ENCODE measurements around the gene FAM234A.
"Not testable (repeated sequence)": the region's sequence is repeated elsewhere in the genome, so short reads cannot be mapped to it uniquely, and the experiment has no call there.

FAM234A gene, protein sequence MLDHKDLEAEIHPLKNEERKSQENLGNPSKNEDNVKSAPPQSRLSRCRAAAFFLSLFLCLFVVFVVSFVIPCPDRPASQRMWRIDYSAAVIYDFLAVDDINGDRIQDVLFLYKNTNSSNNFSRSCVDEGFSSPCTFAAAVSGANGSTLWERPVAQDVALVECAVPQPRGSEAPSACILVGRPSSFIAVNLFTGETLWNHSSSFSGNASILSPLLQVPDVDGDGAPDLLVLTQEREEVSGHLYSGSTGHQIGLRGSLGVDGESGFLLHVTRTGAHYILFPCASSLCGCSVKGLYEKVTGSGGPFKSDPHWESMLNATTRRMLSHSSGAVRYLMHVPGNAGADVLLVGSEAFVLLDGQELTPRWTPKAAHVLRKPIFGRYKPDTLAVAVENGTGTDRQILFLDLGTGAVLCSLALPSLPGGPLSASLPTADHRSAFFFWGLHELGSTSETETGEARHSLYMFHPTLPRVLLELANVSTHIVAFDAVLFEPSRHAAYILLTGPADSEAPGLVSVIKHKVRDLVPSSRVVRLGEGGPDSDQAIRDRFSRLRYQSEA

DNA sequence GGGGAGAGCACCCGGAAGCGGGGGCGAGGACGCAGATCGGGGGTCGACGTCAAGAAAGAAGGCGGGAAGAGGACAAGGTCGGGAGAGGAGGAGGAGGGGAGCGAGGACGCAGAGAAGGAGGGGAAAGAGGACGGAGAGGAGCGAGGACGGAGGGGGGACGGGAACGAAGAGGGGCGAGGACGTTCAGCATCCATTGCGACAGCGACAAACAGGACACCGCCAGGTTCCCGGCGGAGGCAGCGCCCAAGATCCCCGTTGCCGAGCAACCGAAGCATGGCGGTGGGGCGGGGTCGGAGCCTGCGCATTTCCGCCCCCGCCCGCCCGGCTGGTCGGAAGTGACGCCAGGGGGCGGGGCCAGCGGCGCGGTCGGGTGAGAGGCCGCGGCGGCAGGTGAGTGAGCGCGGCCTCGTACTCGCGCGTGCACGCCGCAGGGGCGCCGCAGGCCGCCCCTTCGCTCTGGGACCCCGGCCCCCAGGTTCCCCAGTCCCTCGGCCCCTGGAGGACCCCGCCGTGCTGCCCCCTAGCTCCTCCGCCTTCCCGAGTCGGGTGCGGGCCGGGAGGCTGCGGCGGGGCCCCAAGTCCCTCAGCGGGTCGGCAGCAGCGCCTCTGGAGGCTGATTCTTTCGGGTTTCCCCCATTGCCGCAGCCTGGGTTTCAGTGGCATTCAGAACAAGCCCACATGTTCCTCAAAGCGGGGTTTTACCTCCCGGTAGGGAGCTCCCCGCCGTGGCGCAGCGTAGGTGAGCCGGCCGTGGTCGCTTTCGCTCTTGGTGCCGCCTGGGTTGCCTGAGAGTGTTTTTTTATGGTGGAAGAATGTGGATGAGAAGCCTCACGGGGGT is at the start of gene FAM234A:
TSS of gene FAM234A (plus strand) at position 354 of the 838 bp plus-strand sequence. CDS start 19,593 bp downstream, outside the sequence.
- FAIRE-seq, result no peak

DNA sequence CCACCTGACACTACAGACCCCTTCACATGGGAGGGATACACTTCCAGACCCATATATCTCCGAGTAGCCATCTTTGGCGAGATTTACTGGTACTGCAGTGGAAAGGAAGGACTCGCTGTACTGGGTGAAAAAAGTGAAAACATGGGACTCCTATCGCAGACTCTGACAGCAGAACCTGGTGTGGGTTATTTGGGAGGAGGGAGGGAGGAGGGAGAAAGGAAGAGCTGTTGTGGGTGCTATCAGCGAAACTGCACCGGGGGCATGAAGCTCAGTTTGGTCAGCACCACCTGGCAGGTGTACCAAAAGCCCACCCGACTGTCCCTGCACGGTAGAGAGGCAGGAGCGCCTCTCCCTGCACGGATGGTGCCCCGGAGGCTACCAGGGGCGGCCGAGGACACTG is 49.4 kb upstream of the FAM234A start:
- FAIRE-seq, result no peak

DNA sequence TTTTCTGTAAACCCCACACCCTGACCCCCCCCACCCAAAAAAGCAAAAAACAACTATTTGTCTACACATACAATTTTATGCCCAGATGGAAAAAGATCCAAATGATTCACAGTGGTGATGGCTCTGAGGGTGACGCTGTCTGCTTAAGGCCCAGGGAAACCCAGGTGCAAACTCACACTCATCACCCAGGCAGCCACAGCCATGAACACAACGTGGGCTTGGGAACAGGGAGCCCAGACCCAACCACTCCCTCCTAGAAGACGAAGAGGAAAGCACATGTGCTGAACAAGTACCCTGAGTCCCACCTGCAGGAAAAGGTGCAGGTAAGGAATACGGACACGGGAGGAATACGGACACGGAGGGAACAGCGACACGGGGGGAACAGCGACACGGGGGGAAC is 48.9 kb upstream of the FAM234A start:
- FAIRE-seq, result no peak

DNA sequence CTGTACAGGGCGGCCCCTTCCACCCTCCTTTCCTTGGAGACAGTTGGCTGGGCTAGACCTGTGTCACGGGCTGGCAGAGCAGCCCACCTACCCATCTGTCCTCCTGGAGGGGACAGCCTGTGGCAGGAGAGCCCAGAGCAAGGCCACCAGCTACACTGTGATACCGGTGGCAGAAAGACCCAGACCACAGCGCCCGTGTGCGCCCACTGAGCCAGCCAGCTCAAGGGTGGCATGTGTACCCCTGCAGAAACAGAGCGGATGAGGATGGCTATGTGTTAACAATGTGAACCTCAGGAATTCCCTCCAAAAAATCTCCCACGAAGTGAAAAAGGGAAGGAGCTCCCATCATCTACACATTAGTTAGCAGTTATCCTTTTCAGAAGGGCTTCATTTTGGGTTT is 47.3 kb upstream of the FAM234A start:
- no peak for FAIRE-seq

DNA sequence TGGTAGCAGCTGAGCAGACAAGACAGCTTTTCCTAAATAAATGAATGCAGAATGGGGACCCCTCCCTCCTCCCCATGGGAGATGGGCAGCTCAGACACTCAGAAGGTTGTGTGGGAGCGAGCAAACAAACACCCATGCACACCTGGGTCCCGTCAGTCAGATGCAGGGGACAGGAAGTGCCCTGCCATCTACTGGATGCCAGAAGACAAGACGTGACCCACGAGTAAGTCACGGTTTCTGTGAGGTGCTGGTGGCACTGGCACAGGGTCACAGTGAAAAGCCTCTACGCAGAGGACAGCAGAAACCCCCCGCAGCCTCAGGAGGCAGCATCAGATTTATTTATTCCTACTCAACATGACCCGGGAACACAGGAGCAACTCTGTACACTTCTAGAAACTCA is 45.9 kb upstream of the FAM234A start:
- FAIRE-seq, result no peak

DNA sequence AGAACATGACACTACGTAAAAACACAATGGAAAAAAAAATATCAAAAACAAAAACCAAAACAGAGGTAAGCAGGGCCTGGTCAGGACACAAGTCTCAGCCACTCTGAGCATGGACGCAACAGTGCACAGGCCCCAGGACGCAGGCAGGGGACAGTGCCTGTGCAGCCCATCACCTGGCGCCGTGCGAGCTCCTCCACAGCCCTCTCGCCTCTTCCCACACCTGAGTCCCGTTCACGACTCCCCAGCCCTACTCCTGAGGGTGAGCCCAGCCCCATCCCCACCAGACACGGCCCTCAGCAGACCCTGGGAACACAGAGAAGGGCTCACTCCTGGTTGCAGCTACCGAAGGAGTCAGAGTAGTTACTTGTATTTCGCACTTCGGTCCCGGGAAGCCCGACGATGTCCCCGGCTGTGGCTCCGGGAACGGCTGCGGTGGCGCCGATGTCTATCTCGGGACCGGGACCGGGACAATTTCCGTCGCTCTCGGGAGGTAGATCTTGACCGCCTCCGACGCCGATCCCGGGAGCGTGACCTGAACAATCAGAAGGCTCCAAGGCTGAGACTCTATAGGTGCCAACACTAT is 44.9 kb upstream of the FAM234A start:
- FAIRE-seq, result no peak

DNA sequence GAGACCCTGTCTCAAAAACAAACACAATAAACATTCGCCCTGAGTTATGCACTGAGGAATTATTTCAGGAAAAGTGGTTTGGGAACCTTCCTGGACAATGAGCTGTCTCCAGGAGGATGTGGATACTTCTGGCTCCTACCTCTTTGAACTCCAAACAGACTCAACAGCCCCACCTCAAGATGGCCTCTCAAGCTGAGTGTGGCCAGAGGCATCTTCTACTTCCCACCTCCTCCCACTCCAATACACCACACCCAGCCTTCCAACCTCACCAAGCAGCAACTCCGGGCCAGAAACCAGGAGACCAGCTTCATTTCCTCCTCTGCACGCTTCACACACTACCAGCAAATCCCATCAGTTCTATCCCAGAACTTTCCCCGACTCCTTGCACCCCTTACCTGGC is 42.8 kb upstream of the FAM234A start:
- FAIRE-seq, result no peak

DNA sequence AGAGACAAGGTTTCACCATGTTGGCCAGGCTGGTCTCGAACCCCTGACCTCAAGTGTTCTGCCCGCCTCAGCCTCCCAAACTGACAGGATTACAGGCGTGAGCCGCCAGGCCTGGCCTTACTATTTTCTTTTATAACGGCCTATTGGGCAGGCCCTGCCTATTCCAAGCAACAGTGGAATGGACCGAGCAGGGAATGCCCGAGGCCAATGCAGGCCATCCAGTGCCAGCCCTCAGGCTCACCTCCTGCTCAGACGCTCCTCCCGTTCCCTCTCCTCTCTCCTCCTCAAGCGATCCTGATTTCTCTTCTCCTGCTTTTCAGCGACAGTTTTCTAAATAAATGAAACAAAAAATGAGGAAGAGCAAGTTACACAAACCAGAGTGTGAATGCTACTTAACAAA is 41.9 kb upstream of the FAM234A start:
- FAIRE-seq, result no peak

DNA sequence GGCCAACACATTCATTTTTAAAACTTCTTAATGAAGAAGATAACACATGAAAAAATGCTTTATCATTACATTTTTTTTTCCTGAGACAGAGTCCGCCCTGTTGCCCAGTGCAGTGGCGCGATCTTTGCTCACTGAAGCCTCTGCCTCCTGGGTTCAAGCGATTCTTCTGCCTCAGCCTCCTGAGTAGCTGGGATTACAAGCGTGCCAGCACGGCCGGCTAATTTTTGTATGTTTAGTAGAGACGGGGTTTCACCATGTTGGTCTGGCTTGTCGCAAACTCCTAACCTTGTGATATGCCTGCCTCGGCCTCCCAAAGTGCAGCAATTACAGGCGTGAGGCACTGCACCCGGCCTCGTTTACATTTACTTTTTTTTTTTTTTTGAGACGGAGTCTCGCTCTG is 41.2 kb upstream of the FAM234A start:
- FAIRE-seq, result no peak

DNA sequence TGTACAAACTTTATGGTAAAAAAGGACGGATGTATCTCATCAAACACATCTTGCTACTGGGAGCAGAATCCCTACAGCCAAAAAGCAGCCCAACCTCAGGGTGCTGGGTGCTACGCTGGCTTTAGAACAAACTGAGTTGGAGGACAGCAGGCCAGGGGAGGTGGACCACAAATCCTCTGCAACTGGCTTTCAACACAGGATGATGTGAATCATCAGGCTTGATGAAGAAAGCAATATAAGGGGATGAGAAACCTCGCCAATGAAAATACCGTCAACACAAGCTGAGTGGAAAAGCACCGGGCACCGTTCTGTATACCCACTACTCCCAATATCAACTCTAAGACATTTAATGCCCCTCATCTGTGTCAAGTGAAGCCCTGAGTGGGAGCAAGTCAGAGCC is 40.1 kb upstream of the FAM234A start:
- FAIRE-seq, result no peak

DNA sequence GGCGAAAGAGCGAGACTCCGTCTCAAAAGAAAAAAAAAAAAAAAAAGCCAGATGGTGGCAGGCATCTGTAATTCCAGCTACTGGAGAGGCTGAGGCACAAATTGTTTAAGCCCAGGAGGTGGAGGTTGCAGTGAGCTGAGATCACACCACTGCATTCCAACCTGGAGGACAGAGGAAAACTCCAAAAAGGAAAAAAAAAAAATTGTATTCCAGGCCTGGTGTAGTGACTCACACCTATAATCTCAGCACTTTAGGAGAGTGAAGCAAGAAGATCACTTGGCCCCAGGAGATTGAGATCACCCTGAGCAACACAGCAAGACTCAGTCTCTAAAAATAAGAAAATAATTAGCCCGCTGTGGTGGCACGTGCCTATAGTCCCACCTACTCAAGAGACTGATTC is 34.2 kb upstream of the FAM234A start:
- FAIRE-seq, result no peak

DNA sequence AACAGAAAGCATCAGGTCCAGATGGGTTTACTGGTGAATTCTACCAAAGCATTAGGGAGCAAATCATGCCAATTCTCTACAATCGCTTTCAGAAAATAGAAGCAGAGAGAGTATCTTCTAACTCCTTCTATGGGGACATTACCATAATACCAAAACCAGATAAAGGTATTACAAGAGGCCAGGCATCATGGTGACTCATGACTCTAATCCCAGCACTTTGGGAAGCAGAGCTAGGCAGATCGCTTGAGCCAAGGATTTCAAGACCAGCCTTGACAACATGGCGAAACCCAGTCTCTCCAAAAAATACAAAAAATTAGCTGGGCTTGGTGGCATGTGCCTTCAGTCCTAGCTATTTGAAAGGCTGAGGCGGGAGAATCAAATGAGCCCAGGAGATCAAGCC is 31.4 kb upstream of the FAM234A start:
- FAIRE-seq, result no peak

DNA sequence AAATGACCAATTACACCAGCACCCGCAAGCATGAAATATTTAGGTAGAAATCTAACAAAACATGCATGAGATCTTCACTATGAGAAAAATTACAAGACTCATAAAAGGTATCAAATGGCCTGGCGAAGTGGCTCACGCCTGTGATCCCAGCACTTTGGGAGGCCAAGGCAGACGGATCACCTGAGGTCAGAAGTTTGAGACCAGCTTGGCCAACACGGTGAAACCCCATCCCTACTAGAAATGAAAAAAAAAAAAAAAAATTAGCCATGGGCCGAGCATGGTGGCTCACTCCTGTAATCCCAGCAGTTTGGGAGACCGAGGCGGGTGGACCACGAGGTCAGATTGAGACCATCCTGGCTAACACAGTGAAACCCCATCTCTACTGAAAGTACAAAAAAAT is 30.6 kb upstream of the FAM234A start:
- FAIRE-seq, result not testable (repeated sequence)

DNA sequence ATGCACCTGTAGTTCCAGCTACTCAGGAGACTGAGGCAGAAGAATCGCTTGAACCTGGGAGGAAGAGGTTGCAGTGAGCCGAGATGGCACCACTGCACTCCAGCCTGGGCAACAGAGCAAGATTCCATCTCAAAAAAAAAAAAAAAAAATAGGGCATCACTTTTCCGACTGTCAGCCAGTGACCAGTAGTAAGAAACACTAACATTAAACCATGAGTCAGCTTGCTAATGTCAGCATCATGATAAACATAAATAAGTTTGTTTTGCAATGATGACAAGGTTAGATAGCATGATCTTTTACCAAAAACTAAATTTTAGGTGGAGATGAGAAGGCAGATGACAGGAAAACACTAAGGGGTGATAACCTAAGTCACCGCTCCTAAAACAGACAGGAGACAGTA is 25.3 kb upstream of the FAM234A start:
- not testable (repeated sequence) for FAIRE-seq

DNA sequence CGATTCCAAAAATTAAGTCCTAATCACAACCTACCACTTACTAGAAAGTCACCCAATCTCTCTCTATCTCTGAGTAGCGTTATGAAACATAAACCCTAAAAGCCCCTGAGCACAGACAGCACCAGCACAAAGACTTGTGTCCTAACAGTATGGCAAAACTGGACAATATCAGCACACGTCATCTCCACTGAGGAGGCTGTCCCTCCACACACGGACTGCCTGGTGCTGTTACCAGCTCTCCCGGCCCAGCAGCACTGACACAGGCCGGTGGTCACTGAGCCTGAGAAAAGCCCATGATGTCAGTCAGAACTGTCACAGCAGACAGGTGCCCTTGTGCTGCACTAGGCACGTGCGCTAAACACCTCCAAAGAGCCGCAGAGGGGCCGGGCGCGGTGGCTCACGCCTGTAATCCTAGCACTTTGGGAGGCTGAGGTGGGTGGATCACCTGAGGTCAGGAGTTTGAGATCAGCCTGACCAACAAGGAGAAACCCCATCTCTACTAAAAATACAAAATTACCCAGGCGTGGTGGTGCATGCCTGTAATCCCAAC is 22.9 kb upstream of the FAM234A start:
- FAIRE-seq, result not testable (repeated sequence)

DNA sequence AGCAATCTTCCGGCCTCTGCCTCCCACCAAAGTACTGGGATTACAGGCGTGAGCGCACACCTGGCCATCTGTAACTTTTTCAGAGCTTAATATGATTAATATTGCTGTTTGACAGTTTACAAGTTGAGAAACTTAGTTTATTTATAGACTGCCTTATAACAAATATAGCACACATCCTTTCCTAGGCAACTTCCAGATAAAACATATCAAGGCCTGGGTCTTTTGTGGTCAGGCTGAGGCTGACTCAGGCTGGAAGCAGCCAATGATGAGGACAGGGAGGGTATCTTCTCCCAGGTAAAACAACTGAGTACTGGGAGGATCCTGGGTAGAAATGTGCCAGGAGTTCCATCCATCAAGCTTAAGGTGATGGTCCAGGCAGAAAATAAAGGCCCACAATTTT is 21.6 kb upstream of the FAM234A start:
- no peak for FAIRE-seq

DNA sequence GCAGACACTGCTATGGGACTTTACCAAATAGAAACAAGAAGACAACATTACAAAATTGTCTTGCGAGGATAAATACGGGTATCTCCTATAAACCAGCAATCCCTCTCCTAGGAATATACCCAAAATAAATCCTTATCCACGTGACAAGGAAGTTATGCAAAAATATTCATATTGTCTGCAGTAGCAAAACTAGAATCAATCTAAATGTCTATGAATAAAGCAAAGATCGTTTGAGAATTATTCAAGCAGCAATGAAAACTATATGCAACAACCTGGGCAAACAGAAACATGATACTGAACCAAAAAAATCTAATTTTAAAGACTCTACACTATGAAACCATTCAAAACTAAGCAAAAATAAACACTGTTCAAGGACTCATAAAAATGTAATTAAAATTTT is 14.6 kb upstream of the FAM234A start:
- no peak for FAIRE-seq

DNA sequence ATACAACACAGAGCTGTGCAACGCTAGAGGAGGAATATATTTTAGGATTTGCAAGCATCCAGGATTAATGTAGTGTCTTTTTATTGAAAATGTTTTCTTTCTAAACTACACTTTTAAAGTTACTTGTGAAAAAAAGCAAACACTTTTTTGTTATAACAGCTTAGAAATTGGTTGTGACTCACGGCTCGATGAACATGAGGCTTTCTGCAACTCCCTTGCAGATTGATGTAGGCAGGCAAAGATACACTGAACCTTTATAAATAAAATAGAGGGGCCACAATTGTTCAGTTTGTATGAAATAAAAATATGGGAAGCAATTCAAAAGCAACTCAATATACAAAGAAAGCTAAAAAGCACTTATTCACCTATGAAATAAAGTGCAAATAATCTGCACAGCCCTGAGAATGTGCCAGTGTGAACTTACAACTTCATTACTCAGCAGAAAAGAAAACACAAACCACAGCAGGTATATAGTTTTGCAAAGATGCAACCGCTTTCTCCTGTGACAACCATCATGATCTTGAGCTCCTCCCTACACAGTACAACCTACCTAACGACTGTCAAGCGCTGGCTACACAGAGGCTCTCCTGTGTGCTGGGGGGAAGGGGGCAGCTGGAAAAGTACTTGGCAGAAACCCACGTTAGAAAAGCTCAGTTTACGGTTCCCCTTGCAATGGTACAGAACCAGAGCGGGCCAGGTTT is 6.3 kb upstream of the FAM234A start:
- no peak for FAIRE-seq

DNA sequence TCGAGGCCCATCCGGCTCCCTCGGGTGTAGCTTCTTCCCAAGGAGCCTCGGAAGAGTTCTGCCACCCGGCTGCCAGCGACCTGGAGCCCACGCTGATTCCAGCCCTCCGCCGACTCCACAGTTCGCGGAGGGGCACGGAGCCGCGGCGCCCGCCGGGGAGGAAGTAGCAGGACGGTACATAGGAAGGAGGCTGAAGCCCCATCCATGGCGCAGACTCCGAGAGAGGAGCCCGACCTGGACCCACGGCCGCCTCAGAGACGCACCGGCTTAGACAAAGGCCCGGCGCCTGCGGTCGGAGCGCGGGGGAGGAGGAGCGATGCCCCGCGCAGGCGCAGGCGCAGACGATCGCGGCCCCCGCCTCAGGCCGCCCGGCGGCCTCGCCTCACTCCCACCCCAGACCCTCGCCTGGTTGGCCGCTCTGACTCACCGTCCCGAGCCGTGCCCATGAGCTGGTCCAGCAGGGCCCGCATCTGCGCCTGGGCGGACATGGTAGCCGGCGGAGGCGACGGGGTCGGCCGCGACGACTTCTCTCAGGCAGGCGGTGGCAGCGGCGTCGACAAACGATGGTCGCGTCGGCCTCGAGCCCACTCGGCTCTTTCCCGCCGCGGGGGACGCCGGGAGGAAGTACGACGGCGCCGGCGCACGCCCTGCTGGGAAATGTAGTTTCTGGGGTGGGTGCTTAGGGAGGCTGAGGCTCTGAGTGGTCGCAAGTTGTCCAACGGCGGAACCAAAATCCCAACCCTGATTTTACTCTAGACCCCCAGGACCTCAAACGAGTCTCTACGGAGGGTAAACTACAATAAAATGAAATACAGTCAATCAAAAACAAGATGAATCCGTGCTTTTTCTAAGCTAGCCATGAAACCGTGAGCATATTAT is 5.5 kb upstream of the FAM234A start, which contains the start of gene LUC7L:
TSS of gene LUC7L (minus strand) at position 598 of the 879 bp plus-strand sequence. CDS start at position 488, 110 bp downstream.
- no peak for FAIRE-seq

DNA sequence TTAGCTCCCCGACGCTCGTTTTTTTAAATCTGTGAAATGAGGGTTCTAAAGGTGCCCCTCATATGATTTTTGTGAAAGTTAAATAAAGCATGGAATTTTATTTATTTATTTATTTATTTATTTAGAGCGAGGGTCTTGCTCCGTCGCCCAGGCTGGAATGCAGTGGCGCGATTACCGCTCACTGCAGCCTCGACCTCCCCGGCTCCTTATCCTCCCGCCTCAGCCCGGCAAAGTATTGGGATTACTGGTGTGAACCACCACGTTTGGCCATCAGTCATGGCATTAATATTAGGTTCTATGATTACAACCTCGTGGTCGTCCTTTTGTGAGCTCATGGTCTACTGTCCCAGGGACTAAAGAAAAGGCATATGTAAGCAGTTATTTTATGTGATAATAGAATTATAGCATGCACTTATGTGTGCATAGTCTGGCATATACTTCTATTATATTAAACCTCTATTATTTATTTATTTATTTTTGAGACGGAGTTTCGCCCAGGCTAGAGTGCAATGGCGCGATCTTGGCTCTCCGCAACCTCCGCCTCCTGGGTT is 4.8 kb upstream of the FAM234A start:
- FAIRE-seq, result no peak

DNA sequence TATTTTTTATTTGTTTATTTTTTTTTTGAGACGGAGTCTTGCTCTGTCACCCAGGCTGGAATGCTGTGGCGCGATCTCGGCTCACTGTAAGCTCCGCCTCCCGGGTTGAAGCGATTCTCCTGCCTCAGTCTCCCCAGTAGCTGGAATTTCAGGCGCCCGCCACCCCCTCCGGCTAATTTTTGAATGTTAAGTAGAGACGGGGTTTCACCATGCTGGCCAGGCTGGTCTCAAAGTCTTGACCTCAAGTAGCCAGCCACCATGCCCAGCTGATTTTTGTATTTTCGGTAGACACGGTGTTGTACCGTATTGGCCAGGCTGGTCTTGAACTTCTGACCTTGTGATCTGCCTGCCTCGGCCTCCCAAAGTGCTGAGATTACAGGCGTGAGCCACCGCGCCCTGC is 4.3 kb upstream of the FAM234A start:
- FAIRE-seq, result not testable (repeated sequence)
